ENCODE data around the gene HRK. TPM values are rescaled to one million over a fixed set of nuclear protein-coding genes. Genes with fewer than 3 reads are reported as not detected.

The HRK gene
- polyA plus RNA-seq = under 1 TPM in 2 of 4 donors, not detected in 2; 0.06 TPM
- long read RNA-seq, donor 1 = 0 reads
- long read RNA-seq, donor 2 = 0 reads
- long read RNA-seq, donor 3 = 0 reads
- long read RNA-seq, donor 4 = 0 reads
- long read RNA-seq, donor 5 = 0 reads
- long read RNA-seq, donor 6 = 0 reads
- long read RNA-seq, donor 7 = 0 reads
- long read RNA-seq, donor 8 = 0 reads
- long read RNA-seq, donor 9 = 0 reads
- long read RNA-seq, donor 10 = 0 reads

- WGBS, 3 donors = 0 to 3% (median 1%) methylated on average over 29 to 49 of the region's 49 CpGs
- no peaks in the 10 kb centered on the region for H3K36me3 ChIP-seq (ENCODE audit: control insufficient read depth in 3 of 3, insufficient read depth in 2 of 3, low read depth in 1 of 3, low read length in 3 of 3)
- DNase-seq = no peak
- FAIRE-seq = no peak
- no peak within 1 kb of the TSS for H3K27ac ChIP-seq (ENCODE audit: low read depth in 1 of 3, low read length in 2 of 3)
- no peaks in the 10 kb centered on the region for H3K9me3 ChIP-seq (ENCODE audit: control insufficient read depth in 2 of 2, insufficient read depth in 1 of 2, low read depth in 1 of 2, low read length in 1 of 2)
- H3K4me1 ChIP-seq (ENCODE audit: control insufficient read depth in 3 of 3, insufficient read depth in 2 of 3, low read depth in 1 of 3, low read length in 2 of 3) = peaks cover 2 to 16% (median 4%) of the 10 kb centered on the region in 3 donors
- H3K27me3 ChIP-seq (ENCODE audit: control insufficient read depth in 3 of 3, insufficient read depth in 3 of 3, low read length in 3 of 3) = peaks cover 26 to 73% (median 31%) of the 10 kb centered on the region in 3 donors
- H3K4me3 ChIP-seq (ENCODE audit: low read depth in 1 of 3, low read length in 3 of 3) = peak within 1 kb of the TSS in 1 of 3 donors; percentile 24
Measured at GRCh38 chr12:116881325-116881876, at the start of gene HRK. HRK (minus strand) TSS chr12:116881441; CDS start chr12:116881307, 134 bp downstream.

- no peaks in the 10 kb centered on the region for H3K9me3 ChIP-seq (ENCODE audit: control insufficient read depth in 2 of 2, insufficient read depth in 1 of 2, low read depth in 1 of 2, low read length in 1 of 2)
- no peak overlapping the region for H3K27ac ChIP-seq (ENCODE audit: low read depth in 1 of 3, low read length in 2 of 3)
- FAIRE-seq = peak; percentile 15
Measured at GRCh38 chr12:116929885-116930284, 48.6 kb upstream of the HRK start.

GRCh38 chr12:116928504-116928903, 47.3 kb upstream of the HRK start:
- no peaks in the 10 kb centered on the region for H3K4me1 ChIP-seq (ENCODE audit: control insufficient read depth in 3 of 3, insufficient read depth in 2 of 3, low read depth in 1 of 3, low read length in 2 of 3)
- peaks cover 2 to 8% (median 3%) of the 10 kb centered on the region in 3 donors for H3K36me3 ChIP-seq (ENCODE audit: control insufficient read depth in 3 of 3, insufficient read depth in 2 of 3, low read depth in 1 of 3, low read length in 3 of 3)
- WGBS, 3 donors = 93 to 97% (median 95%) methylated on average over 5 of the region's 5 CpGs
- H3K4me3 ChIP-seq (ENCODE audit: low read depth in 1 of 3, low read length in 3 of 3) = no peak overlapping the region
- FAIRE-seq (no peak), DNase-seq (no peak)
- H3K27ac ChIP-seq (ENCODE audit: low read depth in 1 of 3, low read length in 2 of 3) = no peak overlapping the region
- H3K27me3 ChIP-seq (ENCODE audit: control insufficient read depth in 3 of 3, insufficient read depth in 3 of 3, low read length in 3 of 3) = no peaks in the 10 kb centered on the region
- no peaks in the 10 kb centered on the region for H3K9me3 ChIP-seq (ENCODE audit: control insufficient read depth in 2 of 2, insufficient read depth in 1 of 2, low read depth in 1 of 2, low read length in 1 of 2)

More at GRCh38 chr12:116929885-116930284, 48.6 kb upstream of the HRK start:
- no peak overlapping the region for H3K4me3 ChIP-seq (ENCODE audit: low read depth in 1 of 3, low read length in 3 of 3)
- H3K27me3 ChIP-seq (ENCODE audit: control insufficient read depth in 3 of 3, insufficient read depth in 3 of 3, low read length in 3 of 3) = no peaks in the 10 kb centered on the region
- DNase-seq = no peak
- H3K36me3 ChIP-seq (ENCODE audit: control insufficient read depth in 3 of 3, insufficient read depth in 2 of 3, low read depth in 1 of 3, low read length in 3 of 3) = peaks cover 3 to 8% (median 3%) of the 10 kb centered on the region in 3 donors
- no peaks in the 10 kb centered on the region for H3K4me1 ChIP-seq (ENCODE audit: control insufficient read depth in 3 of 3, insufficient read depth in 2 of 3, low read depth in 1 of 3, low read length in 2 of 3)

GRCh38 chr12:116927244-116927940, 46.2 kb upstream of the HRK start:
- Histone ChIP-seq H3K4me3 (ENCODE audit: low read depth in 1 of 3, low read length in 3 of 3) (no peak overlapping the region), H3K9me3 (ENCODE audit: control insufficient read depth in 2 of 2, insufficient read depth in 1 of 2, low read depth in 1 of 2, low read length in 1 of 2) (no peaks in the 10 kb centered on the region), H3K4me1 (ENCODE audit: control insufficient read depth in 3 of 3, insufficient read depth in 2 of 3, low read depth in 1 of 3, low read length in 2 of 3) (no peaks in the 10 kb centered on the region), H3K27me3 (ENCODE audit: control insufficient read depth in 3 of 3, insufficient read depth in 3 of 3, low read length in 3 of 3) (no peaks in the 10 kb centered on the region), H3K27ac (ENCODE audit: low read depth in 1 of 3, low read length in 2 of 3) (no peak overlapping the region), H3K36me3 (ENCODE audit: control insufficient read depth in 3 of 3, insufficient read depth in 2 of 3, low read depth in 1 of 3, low read length in 3 of 3) (peaks cover 0 to 8% (median 2%) of the 10 kb centered on the region in 3 donors)
- DNase-seq (no peak), FAIRE-seq (no peak)
- WGBS, 3 donors = 75 to 78% (median 78%) methylated on average over 9 of the region's 9 CpGs

GRCh38 chr12:116926283-116927243, 45.3 kb upstream of the HRK start:
- WGBS, 3 donors = 77 to 84% (median 82%) methylated on average over 8 of the region's 8 CpGs

GRCh38 chr12:116924558-116925453, 43.6 kb upstream of the HRK start:
- 69 to 74% (median 72%) methylated on average over 5 of the region's 5 CpGs for WGBS, 3 donors

More at GRCh38 chr12:116926283-116927243, 45.3 kb upstream of the HRK start:
- H3K4me1 ChIP-seq (ENCODE audit: control insufficient read depth in 3 of 3, insufficient read depth in 2 of 3, low read depth in 1 of 3, low read length in 2 of 3) = no peaks in the 10 kb centered on the region
- H3K9me3 ChIP-seq (ENCODE audit: control insufficient read depth in 2 of 2, insufficient read depth in 1 of 2, low read depth in 1 of 2, low read length in 1 of 2) = no peaks in the 10 kb centered on the region
- FAIRE-seq (no peak), DNase-seq (no peak)
- H3K36me3 ChIP-seq (ENCODE audit: control insufficient read depth in 3 of 3, insufficient read depth in 2 of 3, low read depth in 1 of 3, low read length in 3 of 3) = peaks cover 0 to 8% (median 2%) of the 10 kb centered on the region in 3 donors
- H3K27ac ChIP-seq (ENCODE audit: low read depth in 1 of 3, low read length in 2 of 3) = no peak overlapping the region
- no peak overlapping the region for H3K4me3 ChIP-seq (ENCODE audit: low read depth in 1 of 3, low read length in 3 of 3)
- H3K27me3 ChIP-seq (ENCODE audit: control insufficient read depth in 3 of 3, insufficient read depth in 3 of 3, low read length in 3 of 3) = no peaks in the 10 kb centered on the region

GRCh38 chr12:116922194-116922897, 41.1 kb upstream of the HRK start:
- Histone ChIP-seq H3K4me1 (ENCODE audit: control insufficient read depth in 3 of 3, insufficient read depth in 2 of 3, low read depth in 1 of 3, low read length in 2 of 3) (peaks cover 3 to 17% (median 3%) of the 10 kb centered on the region in 3 donors), H3K27ac (ENCODE audit: low read depth in 1 of 3, low read length in 2 of 3) (no peak overlapping the region), H3K9me3 (ENCODE audit: control insufficient read depth in 2 of 2, insufficient read depth in 1 of 2, low read depth in 1 of 2, low read length in 1 of 2) (no peaks in the 10 kb centered on the region), H3K4me3 (ENCODE audit: low read depth in 1 of 3, low read length in 3 of 3) (no peak overlapping the region), H3K36me3 (ENCODE audit: control insufficient read depth in 3 of 3, insufficient read depth in 2 of 3, low read depth in 1 of 3, low read length in 3 of 3) (peaks cover 0 to 4% (median 0%) of the 10 kb centered on the region in 3 donors), H3K27me3 (ENCODE audit: control insufficient read depth in 3 of 3, insufficient read depth in 3 of 3, low read length in 3 of 3) (no peaks in the 10 kb centered on the region)
- 67 to 80% (median 70%) methylated on average over 2 of the region's 2 CpGs for WGBS, 3 donors
- no peak for FAIRE-seq
- DNase-seq = no peak

More at GRCh38 chr12:116924558-116925453, 43.6 kb upstream of the HRK start:
- FAIRE-seq (no peak), DNase-seq (peak; percentile 13 to 55)
- Histone ChIP-seq H3K4me1 (ENCODE audit: control insufficient read depth in 3 of 3, insufficient read depth in 2 of 3, low read depth in 1 of 3, low read length in 2 of 3) (peaks cover 0 to 7% (median 0%) of the 10 kb centered on the region in 3 donors), H3K9me3 (ENCODE audit: control insufficient read depth in 2 of 2, insufficient read depth in 1 of 2, low read depth in 1 of 2, low read length in 1 of 2) (no peaks in the 10 kb centered on the region), H3K27ac (ENCODE audit: low read depth in 1 of 3, low read length in 2 of 3) (no peak overlapping the region), H3K4me3 (ENCODE audit: low read depth in 1 of 3, low read length in 3 of 3) (no peak overlapping the region), H3K27me3 (ENCODE audit: control insufficient read depth in 3 of 3, insufficient read depth in 3 of 3, low read length in 3 of 3) (no peaks in the 10 kb centered on the region), H3K36me3 (ENCODE audit: control insufficient read depth in 3 of 3, insufficient read depth in 2 of 3, low read depth in 1 of 3, low read length in 3 of 3) (peaks cover 0 to 10% (median 2%) of the 10 kb centered on the region in 3 donors)

Measured in small intestine (tissue), 16 donors.